NT2/D1 (cell line): Measurements from ENCODE around the gene PNRC2.

Experiments
- DNase-seq: peaks from one replicate; pipeline ENCODE4 v3.0.0-alpha.2; 2011; ENCODE audit warnings: low read depth, low spot score
- H3K27me3 ChIP-seq: 2 replicates; pipeline ENCODE4 v1.6.0; 2011; ENCODE audit warnings: mild to moderate bottlenecking; ENCODE audit not compliant: insufficient read length, insufficient read depth
- H3K36me3 ChIP-seq: 2 replicates; pipeline ENCODE4 v1.6.1; 2011; ENCODE audit warnings: mild to moderate bottlenecking, low read length, mixed read lengths; ENCODE audit not compliant: insufficient read depth, insufficient read length
- H3K4me1 ChIP-seq: 2 replicates; pipeline ENCODE4 v1.5.1; 2011; ENCODE audit not compliant: insufficient read depth, insufficient read length
- H3K4me3 ChIP-seq: 2 replicates; pipeline ENCODE4 v1.5.1; 2011; ENCODE audit warnings: low read depth; ENCODE audit not compliant: insufficient read length
- H3K9ac ChIP-seq: 2 replicates; pipeline ENCODE4 v1.6.0; 2011; ENCODE audit warnings: low read depth; ENCODE audit not compliant: insufficient read length
- H3K9me3 ChIP-seq: 2 replicates; pipeline ENCODE4 v1.5.1; 2011; ENCODE audit warnings: mild to moderate bottlenecking, low read length; ENCODE audit not compliant: insufficient read depth
- SUZ12 ChIP-seq: IDR thresholded peaks from 2 replicates; pipeline ENCODE4 v1.6.1; 2011; ENCODE audit not compliant: insufficient read length, insufficient read depth; ENCODE audit errors: extremely low read depth
- YY1 ChIP-seq: IDR thresholded peaks from 2 replicates; pipeline ENCODE4 v1.6.1; 2011; ENCODE audit not compliant: insufficient read length, insufficient read depth
- ZNF274 ChIP-seq: IDR thresholded peaks from 2 replicates; pipeline ENCODE4 v1.6.1; 2011; ENCODE audit warnings: mild to moderate bottlenecking, low read depth, low read length

PNRC2 gene

GRCh38 chr1:23967871-23968270 lies 8.2 kb downstream of the PNRC2 start:
- no peak for DNase-seq
- no peaks in the 10 kb centered on the region for H3K27me3 ChIP-seq
- no peak overlapping the region for H3K4me3 ChIP-seq
- TF ChIP-seq YY1 (no peak), ZNF274 (no peak), SUZ12 (no peak)
- no peaks in the 10 kb centered on the region for H3K4me1 ChIP-seq
- H3K9ac ChIP-seq = no peak overlapping the region
- peaks cover 82% of the 10 kb centered on the region for H3K36me3 ChIP-seq
- no peaks in the 10 kb centered on the region for H3K9me3 ChIP-seq

- no peak overlapping the region for H3K4me3 ChIP-seq
- no peaks in the 10 kb centered on the region for H3K4me1 ChIP-seq
- H3K9me3 ChIP-seq = peaks cover 7% of the 10 kb centered on the region; the same call in 1 of the 2 replicates
- DNase-seq = no peak
- no peaks in the 10 kb centered on the region for H3K27me3 ChIP-seq
- H3K9ac ChIP-seq = peak overlapping the region; percentile 0
- H3K36me3 ChIP-seq = peaks cover 61% of the 10 kb centered on the region
- no peak for TF ChIP-seq ZNF274
- TF ChIP-seq SUZ12 = no peak
- TF ChIP-seq YY1 = no peak
Observed at GRCh38 chr1:23977187-23977853, 17.7 kb downstream of the PNRC2 start.

DNA sequence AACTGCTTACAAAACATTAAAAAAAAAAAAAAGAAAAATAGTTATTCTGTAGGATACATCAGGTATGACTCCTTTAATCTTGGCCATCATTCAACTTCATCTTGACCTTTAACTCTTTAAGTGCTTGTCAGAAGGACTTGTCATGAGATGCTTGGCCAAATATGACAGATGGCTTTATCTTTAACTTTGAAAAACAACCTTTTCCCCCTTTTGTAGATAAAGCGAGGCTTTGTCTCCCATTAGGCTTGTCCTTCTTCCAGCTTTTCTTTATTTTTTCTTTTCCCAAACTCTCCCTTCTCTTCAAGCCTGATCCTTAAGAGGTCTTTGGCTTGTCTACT lies 18.2 kb downstream of the PNRC2 start:
- Histone ChIP-seq H3K27me3 (no peaks in the 10 kb centered on the region), H3K9me3 (peaks cover 7% of the 10 kb centered on the region; the same call in 1 of the 2 replicates), H3K36me3 (peaks cover 58% of the 10 kb centered on the region), H3K9ac (no peak overlapping the region), H3K4me3 (peak overlapping the region; percentile 94), H3K4me1 (no peaks in the 10 kb centered on the region)
- DNase-seq = no peak
- no peak for TF ChIP-seq SUZ12
- TF ChIP-seq ZNF274 = no peak
- TF ChIP-seq YY1 = no peak

DNA sequence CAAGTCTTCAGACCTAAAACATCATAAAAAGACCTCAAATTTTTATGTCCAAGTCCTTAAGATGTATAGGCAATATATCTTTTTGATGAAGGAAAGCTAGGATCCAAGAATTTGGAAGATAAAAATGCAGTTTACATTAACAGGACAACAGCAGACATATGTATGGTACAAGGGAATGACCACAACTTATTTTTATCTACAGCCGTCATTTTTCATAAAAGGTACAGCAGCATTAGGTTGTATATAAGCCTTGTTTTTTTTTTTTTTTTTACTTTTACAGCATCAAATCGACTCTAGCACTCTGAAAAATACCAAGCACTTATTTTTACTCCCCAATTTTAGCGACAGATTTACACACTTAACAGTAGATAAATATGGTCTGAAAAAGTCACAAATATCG lies 19.2 kb downstream of the PNRC2 start:
- Histone ChIP-seq H3K9me3 (peaks cover 7% of the 10 kb centered on the region; the same call in 1 of the 2 replicates), H3K36me3 (peaks cover 50% of the 10 kb centered on the region), H3K4me1 (no peaks in the 10 kb centered on the region), H3K9ac (peak overlapping the region; percentile 100), H3K27me3 (no peaks in the 10 kb centered on the region), H3K4me3 (peak overlapping the region; percentile 94)
- DNase-seq = no peak
- TF ChIP-seq SUZ12 = no peak
- TF ChIP-seq YY1 = no peak
- TF ChIP-seq ZNF274 = no peak

- no peak for DNase-seq
- H3K36me3 ChIP-seq = peaks cover 45% of the 10 kb centered on the region
- peak overlapping the region; percentile 100 for H3K9ac ChIP-seq
- TF ChIP-seq YY1 (no peak), SUZ12 (no peak), ZNF274 (no peak)
- H3K4me3 ChIP-seq = peak overlapping the region; percentile 94
- no peaks in the 10 kb centered on the region for H3K4me1 ChIP-seq
- H3K9me3 ChIP-seq = peaks cover 7% of the 10 kb centered on the region; the same call in 1 of the 2 replicates
- no peaks in the 10 kb centered on the region for H3K27me3 ChIP-seq
Observed at GRCh38 chr1:23979387-23979880, 19.8 kb downstream of the PNRC2 start.

GRCh38 chr1:23979881-23980727 lies 20.5 kb downstream of the PNRC2 start, which contains the start of gene SRSF10:
SRSF10 (minus strand) TSS chr1:23980327; CDS start chr1:23980255, 72 bp downstream.
- Histone ChIP-seq H3K4me3 (peak within 1 kb of the TSS; percentile 94), H3K4me1 (no peaks in the 10 kb centered on the region), H3K36me3 (peaks cover 38% of the 10 kb centered on the region), H3K9ac (peak within 1 kb of the TSS; percentile 100), H3K9me3 (peaks cover 7% of the 10 kb centered on the region; the same call in 1 of the 2 replicates), H3K27me3 (no peaks in the 10 kb centered on the region)
- DNase-seq = peak; percentile 100
- no peak for TF ChIP-seq SUZ12
- TF ChIP-seq YY1 = peak; percentile 49

GRCh38 chr1:23980728-23981070 lies 21.1 kb downstream of the PNRC2 start:
- peaks cover 32% of the 10 kb centered on the region for H3K36me3 ChIP-seq
- H3K4me1 ChIP-seq = no peaks in the 10 kb centered on the region
- peak overlapping the region; percentile 59 for H3K9ac ChIP-seq
- no peak for DNase-seq
- H3K9me3 ChIP-seq = peaks cover 7% of the 10 kb centered on the region; the same call in 1 of the 2 replicates
- peak overlapping the region; percentile 94 for H3K4me3 ChIP-seq
- TF ChIP-seq SUZ12 (no peak), ZNF274 (no peak), YY1 (no peak)
- no peaks in the 10 kb centered on the region for H3K27me3 ChIP-seq
